ENCODE data around the gene CBX4.

DNA sequence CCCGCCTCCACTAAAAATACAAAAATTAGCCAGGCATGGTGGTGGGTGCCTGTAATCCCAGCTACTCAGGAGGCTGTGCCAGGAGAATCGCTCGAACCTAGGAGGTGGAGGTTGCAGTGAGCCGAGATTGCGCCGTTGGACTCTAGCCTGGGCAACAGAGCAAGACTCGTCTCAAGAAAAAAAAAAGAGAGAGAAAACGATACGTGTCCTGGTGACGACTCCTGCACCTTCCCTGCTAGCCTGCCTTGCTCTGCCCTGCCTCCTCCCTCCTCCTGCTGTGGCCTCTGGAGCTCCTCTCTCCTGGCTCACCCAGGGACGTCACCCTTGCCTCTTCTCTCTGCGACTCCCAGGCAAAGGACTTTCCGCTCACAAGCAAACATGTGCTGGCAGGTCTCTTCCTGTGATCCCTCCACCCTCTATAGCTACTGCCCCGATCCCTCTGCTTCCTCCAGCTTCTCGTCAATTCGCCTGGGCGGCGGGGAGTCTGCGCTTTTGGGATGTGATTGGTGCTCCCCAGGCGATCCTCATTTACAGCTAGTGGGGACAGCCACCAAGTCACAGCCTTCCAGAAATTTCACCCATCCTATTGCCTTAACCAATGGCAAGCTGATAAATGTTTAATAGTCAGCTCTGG, 25.5 kb upstream of the CBX4 start:
- TF ChIP-seq ARNTL (CRISPR knock-in tag; IDR thresholded peaks at IDR 0.05; ENCODE audit: borderline replicate concordance, low read depth) (no peak), CSRNP3 (CRISPR knock-in tag; IDR thresholded peaks at IDR 0.05) (no peak), ZFP3 (CRISPR knock-in tag; IDR thresholded peaks at IDR 0.05) (no peak), ZNF70 (CRISPR knock-in tag; IDR thresholded peaks at IDR 0.05) (no peak), ZFP30 (CRISPR knock-in tag; IDR thresholded peaks at IDR 0.05) (no peak), SNAI2 (CRISPR knock-in tag; IDR thresholded peaks at IDR 0.05) (no peak), TOX (CRISPR knock-in tag; IDR thresholded peaks at IDR 0.05; ENCODE audit: borderline replicate concordance) (no peak)

Measured in SK-N-SH treated with all-trans-retinoic acid at 6 μM for 48 hours (cell line).